BE2C (cell line): ENCODE measurements around the gene ANO6.
"Not testable (repeated sequence)": the region's sequence is repeated elsewhere in the genome, so short reads cannot be mapped to it uniquely, and the experiment has no call there.

Source experiments
- DNase-seq: peaks from one replicate; pipeline ENCODE4 v3.0.0-alpha.2; 2020
- H3K27me3 ChIP-seq: fragments of 250-450 bp; sonication (Bioruptor Pico); 2 replicates; pipeline ENCODE4 v1.5.1; 2020; ENCODE audit warnings: mild to moderate bottlenecking
- H3K36me3 ChIP-seq: fragments of 250-450 bp; sonication (Bioruptor Pico); 2 replicates; pipeline ENCODE4 v1.5.1; 2020; ENCODE audit warnings: mild to moderate bottlenecking
- H3K4me1 ChIP-seq: fragments of 250-450 bp; sonication (Bioruptor Pico); 2 replicates; pipeline ENCODE4 v1.5.1; 2020
- H3K4me3 ChIP-seq: 2 replicates; pipeline ENCODE4 v1.5.1; 2011; ENCODE audit warnings: low read depth, low read length
- H3K9me3 ChIP-seq: fragments of 250-450 bp; sonication (Bioruptor Pico); 2 replicates; pipeline ENCODE4 v1.5.1; 2020
- CTCF ChIP-seq: IDR thresholded peaks from 2 replicates; pipeline ENCODE4 v1.5.1; 2012; ENCODE audit warnings: mild to moderate bottlenecking, low read depth, low read length

ANO6 gene

GRCh38 chr12:45257185-45257930, 41.5 kb downstream of the ANO6 start:
- H3K27me3 ChIP-seq: no peaks in the 10 kb centered on the region
- H3K4me3 ChIP-seq: no peak overlapping the region
- no peaks in the 10 kb centered on the region for H3K9me3 ChIP-seq
- no peak for TF ChIP-seq CTCF
- H3K36me3 ChIP-seq: peaks cover 4% of the 10 kb centered on the region; the same call in 1 of the 2 replicates
- H3K4me1 ChIP-seq: peaks cover 11% of the 10 kb centered on the region
- no peak for DNase-seq

- Histone ChIP-seq H3K36me3 (no peaks in the 10 kb centered on the region; the same call in 1 of the 2 replicates), H3K4me3 (no peak overlapping the region), H3K4me1 (peaks cover 7% of the 10 kb centered on the region), H3K27me3 (no peaks in the 10 kb centered on the region), H3K9me3 (no peaks in the 10 kb centered on the region)
- no peak for TF ChIP-seq CTCF
- DNase-seq: no peak
Measured at GRCh38 chr12:45259675-45260074, 43.8 kb downstream of the ANO6 start.

GRCh38 chr12:45260104-45260815, 44.4 kb downstream of the ANO6 start:
- H3K4me3 ChIP-seq: no peak overlapping the region
- H3K9me3 ChIP-seq: no peaks in the 10 kb centered on the region
- H3K36me3 ChIP-seq: no peaks in the 10 kb centered on the region; the same call in 1 of the 2 replicates
- no peak for TF ChIP-seq CTCF
- H3K4me1 ChIP-seq: peaks cover 7% of the 10 kb centered on the region
- DNase-seq: no peak
- no peaks in the 10 kb centered on the region for H3K27me3 ChIP-seq

GRCh38 chr12:45260854-45261253, 45.0 kb downstream of the ANO6 start:
- H3K4me1 ChIP-seq: peaks cover 7% of the 10 kb centered on the region
- no peaks in the 10 kb centered on the region; the same call in 1 of the 2 replicates for H3K36me3 ChIP-seq
- H3K9me3 ChIP-seq: no peaks in the 10 kb centered on the region
- TF ChIP-seq CTCF: no peak
- no peak for DNase-seq
- H3K27me3 ChIP-seq: no peaks in the 10 kb centered on the region
- no peak overlapping the region for H3K4me3 ChIP-seq

- not testable (repeated sequence) for H3K9me3 ChIP-seq, H3K36me3 ChIP-seq, DNase-seq, H3K4me1 ChIP-seq, H3K27me3 ChIP-seq, H3K4me3 ChIP-seq
Measured at GRCh38 chr12:45262185-45262584, 46.3 kb downstream of the ANO6 start.

- Histone ChIP-seq H3K4me3 (no peak overlapping the region), H3K9me3 (no peaks in the 10 kb centered on the region), H3K36me3 (no peaks in the 10 kb centered on the region; the same call in 1 of the 2 replicates), H3K4me1 (peaks cover 7% of the 10 kb centered on the region), H3K27me3 (no peaks in the 10 kb centered on the region)
- DNase-seq: no peak
- no peak for TF ChIP-seq CTCF
Measured at GRCh38 chr12:45263587-45263986, 47.7 kb downstream of the ANO6 start.
